ENCODE measurements around the gene OPHN1.
A peak's percentile ranks its signal among the peaks of the same experiment; 100 is the strongest.

The OPHN1 gene

DNA sequence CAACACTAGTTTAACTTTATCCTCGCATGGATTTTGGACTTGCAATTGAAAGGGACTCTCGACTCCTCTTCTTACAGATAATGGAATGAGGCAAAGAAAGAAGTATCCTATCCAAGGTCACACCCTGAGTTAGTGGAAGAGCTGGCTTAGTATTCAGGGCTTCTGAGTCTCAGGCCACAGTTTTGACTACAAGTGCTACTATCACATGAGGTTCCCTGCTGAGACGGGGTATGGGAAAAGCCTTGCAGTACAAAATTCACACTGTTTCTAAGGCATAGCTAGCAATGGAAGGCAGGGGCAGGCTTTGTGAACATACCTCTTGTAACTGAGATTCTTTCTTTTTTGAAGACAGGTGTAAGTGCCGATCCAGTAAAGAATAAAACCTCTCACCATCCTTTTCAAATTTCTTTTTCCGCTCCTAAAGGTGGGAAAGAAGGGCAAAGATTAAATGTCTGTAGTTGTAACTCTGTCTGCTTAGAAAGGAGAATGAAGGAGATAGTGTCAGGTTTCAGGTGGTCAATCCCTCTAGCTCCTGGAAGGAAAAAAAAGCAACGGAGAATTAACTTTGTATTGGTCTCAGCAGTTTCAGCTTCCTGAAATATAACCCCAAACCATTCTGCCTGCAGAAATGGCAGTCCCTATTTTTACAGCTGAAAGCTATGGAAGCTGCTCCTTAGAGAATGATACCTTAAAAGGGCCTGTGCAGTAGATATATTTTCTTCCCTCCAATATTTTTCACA is 199.0 kb downstream of the OPHN1 start:
- DNase-seq = no peak

DNA sequence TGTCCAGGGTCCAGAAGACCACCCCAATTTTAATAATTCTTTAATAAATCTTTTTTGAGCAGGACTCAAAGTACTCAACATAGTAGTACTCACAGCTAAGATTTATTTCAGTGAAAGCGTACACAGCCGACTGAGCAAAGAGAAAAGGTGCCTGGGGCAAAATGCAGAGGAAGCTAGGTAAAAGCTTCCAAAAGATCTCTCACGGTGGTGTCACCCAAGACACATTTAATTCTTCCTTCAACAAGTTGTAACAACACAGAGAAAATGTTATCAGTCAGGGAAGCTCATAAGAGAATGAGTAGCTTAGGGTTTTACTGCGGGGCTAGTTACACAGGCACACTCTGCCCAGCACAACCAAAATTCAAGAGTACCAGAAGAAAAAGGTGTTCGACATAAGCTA is 201.1 kb downstream of the OPHN1 start:
- DNase-seq = no peak

DNA sequence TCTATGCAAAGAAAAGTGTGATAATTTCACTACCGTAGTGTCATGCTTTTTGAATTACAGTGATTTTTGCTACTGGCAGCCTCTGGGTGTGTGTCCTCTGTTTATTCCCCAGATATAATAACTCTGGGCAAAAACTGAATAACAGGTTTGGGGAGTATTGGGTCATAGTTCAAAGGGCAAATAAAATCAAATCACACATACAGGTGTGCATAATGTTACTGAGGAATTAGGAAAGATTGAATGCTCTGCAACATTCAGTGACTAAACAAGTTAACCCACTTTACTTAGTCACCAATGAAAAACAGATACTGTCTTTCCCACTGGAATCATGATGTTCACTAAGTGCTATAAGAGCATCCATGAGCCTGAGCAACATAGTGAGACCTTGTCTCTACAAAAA is 224.3 kb downstream of the OPHN1 start:
- DNase-seq = no peak

DNA sequence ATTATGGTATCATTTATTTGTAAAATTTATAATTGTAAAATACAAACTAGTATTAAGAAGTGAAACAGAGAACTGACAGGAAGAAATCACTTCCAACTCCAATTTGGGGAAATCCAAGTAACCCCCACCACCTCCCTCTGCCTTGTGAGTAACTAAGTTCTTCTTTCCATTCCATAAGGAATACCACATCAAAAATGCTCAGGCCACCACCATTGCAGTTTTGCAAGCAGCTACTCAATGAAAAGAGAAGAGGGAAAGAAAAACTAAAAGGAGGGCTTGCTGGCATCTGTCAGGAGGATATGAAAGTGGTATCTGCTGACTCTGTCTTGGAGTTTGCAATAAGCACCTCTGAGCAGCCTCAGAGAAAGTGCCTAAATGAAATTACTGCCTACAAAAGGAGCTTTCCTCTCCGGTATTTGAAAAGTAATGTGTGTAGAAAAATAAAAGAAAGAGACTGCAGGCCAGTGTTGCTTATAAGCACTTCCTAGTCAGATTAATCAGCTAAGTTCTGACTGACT is 228.7 kb downstream of the OPHN1 start:
- no peak for DNase-seq

DNA sequence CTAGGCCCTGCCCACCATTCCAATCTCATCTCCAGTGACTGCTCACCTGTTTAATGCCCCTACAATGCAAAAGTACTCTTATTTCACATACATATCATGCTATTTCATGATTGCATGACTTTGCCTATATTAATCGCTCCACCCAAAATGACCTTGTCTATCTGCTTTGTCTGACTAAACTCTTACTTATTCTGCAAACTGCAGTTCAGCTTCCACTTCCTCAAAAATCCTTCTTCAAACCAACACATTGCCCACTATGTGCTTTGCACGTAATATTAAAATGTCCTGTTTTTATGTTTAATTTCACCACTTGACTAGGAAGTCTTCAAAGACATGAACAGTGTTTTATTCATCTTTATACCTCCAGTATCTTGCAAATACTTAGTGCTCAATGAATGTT is 229.6 kb downstream of the OPHN1 start:
- DNase-seq = no peak

DNA sequence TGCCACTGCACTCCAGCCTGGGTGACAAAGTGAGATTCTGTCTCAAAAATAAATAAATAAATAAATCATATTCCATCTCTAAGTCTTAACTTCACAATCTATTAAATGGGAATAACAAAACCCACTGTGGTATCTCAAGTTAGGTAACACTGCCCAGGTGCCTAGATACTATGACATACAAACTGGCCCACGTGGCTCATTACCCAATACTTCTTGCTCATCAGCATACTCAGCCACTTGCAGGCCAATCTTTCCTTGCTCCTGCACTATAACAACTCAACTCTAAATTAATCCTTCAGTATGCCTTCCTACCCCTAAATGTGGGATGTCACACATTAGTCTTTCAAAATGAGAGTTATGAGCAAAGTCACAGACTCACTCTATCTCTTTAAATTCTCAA is 230.1 kb downstream of the OPHN1 start:
- DNase-seq = no peak

DNA sequence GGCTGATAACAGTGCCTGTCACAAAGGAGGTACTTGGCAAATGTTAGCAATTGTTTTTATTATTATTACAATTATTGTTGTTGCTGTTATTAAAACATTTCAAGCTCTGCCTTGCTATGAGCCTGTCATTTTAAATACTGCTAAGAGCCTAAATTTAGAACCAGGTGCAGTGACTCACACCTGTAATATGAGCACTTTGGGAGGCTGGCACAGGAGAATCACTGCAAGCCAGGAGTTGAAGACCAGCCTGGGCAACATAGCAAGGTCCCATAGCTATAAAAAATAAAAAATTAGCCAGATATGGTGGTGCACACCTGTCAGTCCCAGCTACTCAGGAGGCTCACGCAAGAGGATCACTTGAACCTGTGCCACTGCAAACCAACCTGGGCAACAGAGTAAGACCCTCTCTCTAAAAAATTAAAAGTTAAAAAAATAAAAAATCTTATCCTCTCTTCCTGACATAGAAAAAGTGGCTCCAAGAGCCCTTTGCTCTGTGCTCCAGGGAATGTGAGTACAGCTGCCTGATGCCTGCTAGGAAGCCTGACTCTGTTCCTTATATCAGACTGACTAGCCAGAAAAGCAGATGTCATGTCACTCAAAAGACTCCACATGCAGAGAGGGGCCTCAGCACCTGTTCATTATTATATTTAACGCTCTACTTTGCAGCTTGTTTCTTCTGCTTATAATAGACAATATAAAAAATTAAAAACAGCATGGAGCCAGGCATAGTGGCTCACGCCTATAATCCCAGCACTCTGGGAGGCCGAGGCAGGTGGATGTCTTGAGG is 234.0 kb downstream of the OPHN1 start:
- no peak for DNase-seq

DNA sequence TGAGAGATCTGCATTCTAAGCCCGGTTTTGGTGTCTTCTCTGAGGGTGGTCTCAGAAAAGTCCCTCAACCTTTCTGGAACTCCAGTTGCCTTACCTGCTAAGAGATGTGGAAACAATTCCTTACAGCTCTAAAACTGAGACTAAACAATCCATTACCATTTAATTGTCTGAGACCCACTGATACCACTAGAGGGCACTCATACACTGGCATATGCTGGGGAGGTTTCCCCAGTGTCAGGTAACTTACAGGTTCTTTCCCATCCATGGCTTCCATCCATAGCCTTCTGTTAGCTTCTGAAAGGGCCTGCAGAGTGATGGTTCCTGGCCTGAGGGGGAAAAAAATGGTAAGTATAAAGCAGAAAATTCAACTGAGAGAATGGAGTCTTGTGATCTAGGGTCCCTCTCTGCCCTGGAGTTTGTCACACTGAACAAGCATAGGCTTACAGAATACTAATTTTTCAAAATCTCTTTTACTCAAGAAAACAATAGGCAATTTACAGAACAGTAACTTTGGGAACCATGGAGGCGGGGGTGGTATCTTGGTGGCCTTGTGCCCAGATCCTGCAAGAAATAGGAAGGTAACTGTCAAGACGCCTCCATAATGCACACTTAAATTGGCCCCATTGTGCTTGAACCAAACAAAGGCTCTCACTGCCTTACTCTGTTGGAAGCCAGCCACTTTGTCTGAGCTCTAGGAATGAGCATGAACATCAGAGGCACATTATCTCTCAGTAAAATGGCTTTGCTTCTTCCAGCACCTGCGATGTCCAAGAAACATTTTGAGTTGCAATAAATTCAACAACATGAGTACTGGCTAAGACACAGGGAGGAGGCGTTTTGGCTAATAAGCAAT is 236.1 kb downstream of the OPHN1 start:
- peak; percentile 1 to 4 for DNase-seq

DNA sequence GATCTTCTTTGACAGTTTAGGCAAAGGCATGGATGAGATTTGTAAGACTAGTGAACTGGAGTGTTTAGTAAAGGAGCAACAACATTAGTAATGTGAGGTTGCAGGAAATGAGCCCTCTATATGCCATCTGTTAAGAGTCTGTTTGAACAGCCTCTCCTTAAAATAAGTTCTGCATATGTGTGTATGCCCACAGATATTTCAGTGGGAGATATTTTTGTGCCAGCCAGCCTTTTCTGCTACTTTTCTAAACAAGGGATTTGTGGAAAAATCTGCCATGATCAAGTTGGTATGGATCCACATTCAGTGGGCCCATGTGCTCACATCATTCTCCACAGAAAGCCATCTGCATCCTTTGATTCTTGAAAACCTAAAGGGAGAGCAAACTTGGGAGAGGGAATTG is 237.7 kb downstream of the OPHN1 start:
- no peak for DNase-seq

DNA sequence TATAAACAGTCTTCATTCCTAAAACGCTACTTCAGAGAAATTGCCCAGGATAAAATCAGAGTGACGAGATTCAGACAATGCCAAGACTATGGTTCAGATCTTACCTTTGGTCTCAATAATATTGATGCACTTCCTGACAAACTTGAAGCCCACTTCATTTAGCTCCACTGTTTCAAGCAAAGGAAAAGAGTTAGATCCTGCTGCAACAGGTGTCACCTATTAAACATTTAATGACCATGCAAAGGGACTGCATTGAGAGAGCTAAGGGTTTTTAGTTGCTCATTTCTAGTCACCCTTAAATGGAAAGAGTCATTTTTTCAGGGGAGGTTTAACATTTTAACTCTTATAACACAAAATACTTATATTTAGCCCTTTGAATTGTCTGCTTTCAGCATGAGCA is 239.5 kb downstream of the OPHN1 start:
- DNase-seq = no peak

DNA sequence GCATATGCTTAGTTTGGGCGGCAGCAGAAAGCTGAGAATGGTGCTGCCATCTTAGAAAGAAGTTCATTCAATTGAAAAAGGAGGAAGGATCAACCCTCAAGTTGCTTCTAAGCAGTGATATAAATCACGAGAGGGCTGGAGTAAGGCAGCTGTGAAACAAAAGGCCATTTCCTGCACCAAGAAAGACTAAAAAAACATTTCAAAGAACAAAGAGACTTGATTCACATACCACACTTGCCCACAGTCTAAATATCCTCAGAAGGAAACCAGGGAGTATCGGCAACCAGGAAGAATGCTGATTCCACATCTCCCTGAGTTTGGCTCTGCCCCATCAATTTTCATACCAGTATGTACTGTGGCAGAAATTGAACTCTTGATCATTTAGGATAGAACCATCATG is 240.1 kb downstream of the OPHN1 start:
- DNase-seq = no peak

DNA sequence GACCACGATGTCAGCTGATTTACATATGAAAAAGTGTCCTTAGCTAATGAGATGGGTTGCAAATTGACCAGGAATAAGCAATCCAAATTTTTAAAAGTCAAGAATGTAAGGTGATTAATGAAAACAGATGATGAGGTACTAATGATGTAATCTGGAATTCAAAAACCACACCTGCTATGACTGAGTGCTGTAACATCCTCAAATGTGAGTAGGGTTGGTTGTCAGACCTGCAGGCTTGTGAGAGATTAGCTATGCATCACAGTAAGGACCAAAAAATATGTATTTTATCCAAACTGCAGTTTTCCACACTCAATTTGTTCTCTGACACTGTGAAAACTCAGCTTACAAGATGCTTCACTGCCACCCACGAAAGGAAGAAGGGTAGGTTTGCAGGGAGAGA is 242.5 kb downstream of the OPHN1 start:
- no peak for DNase-seq

DNA sequence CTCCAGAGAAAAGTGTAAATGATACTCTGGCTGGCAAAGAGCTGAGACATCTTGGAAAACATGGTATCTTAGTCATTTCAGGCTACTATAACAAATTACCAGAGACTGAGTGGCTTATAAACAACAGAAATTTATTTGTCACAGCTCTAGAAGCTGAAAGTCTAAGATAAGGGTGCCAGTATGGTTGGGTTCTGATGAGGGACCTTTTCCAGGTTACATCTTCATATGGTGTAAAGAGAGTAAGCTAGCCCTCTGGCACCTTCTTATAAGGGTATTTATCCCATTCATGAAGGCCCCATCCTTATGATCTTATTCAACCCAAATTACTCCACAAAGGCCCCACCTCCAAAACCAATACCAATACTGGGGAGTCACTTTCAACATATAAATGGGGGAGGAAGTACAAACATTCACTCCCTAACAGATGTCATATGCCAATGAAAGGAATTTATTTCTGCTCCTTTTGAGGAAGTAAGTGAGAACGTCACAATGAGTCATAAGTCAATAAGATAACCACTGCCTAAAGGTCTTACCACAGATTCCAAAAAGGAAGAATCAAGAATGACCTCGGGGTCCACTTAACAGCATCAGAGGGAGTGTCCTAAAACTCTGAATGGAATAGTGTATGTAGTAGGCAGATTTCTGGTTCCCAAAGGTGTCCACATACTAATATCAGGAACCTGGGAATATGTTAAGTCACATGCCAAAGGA is 246.6 kb downstream of the OPHN1 start:
- no peak for DNase-seq

DNA sequence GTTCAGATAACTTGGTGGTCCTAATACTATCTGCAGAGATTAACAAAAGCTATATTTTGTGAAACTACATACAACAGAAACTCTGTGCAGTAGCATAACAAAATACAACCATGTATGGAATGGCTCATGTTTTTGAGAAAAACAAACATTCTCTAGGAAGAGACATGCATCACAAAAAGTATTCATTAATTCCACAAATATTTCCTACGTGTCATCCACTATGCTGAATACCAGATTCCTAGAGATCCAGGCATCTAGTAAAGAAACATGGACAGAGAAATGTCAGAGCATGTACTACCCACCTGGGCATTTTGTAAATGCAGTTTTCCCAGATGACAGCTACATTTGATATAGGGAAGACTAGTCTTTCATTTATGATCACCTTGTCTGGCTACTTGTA is 248.1 kb downstream of the OPHN1 start:
- DNase-seq = no peak

DNA sequence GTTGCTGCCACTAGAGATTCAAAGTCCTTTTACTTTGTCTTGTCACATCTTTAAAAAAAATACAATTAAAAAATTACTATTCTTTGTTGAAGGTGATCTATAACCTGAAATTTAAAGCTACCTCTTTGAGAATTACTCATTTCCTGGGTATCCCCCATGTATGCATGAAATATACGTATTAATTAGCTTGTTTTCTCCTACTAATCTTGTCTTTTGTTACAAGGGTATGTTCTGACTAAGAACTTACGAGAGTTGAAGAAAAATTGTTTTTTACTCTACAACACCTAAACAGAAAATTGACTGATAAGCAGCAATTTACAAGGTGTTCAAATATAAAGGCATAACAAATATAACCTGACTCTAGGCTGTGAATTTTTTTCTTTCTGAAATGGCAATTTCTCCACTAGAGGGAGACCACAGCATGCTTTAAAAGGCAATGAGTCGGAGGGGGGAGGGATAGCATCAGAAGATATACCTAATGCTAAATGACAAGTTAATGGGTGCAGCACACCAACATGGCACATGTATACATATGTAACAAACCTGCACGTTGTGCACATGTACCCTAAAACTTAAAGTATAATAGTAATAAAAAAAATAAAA is 249.6 kb downstream of the OPHN1 start:
- no peak for DNase-seq

DNA sequence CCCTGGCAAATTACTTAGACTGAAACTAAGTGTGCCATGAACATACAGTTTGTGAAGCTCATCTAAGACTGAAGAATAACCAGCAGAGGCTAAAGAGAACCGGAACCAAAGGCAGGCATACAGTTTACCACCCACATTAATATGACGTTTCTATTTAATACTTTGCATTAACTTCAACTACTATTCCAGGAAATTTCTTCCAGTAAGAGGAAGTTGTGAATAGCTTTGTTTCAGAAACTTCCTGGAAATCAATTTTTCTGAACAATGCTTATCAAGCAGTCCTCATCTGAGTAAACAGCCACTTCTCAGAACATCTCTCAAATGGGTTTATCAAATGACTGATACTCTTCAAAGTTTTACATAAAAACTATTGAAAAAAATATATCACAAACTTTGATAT is 252.7 kb downstream of the OPHN1 start:
- no peak for DNase-seq

DNA sequence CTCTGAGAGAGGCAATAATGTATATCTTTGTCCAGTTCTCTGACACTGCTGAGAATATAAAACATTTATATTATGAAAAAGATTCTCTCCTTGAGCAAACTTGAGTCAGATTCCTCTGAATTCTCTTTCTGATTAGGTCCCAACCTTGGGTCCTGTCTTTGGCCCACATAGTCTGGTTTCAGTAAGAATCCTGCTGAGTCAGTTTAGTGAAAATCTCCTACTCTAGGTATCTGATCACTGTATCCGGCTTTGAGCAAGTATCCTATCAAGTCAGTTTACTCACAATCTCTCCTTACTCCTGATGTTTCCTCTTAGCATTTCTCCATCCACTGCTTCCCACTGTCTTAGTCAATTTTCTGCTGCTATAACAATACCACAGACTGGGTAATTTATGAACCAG is 253.9 kb downstream of the OPHN1 start:
- DNase-seq = no peak

DNA sequence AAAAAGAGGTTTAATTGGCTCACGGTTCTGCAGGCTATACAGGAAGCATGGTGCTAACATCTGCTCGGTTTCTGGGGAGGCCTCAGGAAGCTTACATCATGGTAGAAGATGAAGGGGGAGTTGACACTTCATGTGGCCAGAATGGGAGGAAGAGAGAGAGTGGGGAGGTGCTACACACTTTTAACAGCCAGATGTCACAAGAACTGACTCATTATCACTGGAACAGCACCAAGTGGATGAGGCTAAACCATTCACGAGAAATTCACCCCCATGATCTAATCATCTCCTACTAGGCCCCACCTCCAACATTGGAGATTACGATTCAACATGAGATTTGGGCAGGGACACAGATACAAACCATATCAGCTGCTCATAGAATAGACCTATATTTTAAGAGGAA is 255.8 kb downstream of the OPHN1 start:
- DNase-seq = no peak

DNA sequence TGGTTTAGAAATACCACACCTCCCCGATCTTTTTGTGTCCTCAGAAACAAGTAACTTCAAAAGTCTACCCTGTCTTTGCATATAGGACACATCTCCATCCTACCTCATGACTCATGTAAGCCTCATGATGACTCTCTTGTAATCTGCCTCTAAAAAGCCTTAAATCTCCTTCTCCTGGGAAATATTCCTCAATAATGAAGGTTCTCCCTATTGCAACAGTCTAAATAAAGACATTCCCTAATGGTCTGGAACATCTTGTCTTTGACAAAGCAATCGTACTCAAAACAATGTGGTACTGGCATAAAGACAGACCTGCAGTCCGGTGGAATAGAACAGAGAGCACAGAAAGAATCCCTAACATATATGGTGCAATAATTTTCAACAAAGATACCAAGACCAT is 257.7 kb downstream of the OPHN1 start:
- DNase-seq = no peak

DNA sequence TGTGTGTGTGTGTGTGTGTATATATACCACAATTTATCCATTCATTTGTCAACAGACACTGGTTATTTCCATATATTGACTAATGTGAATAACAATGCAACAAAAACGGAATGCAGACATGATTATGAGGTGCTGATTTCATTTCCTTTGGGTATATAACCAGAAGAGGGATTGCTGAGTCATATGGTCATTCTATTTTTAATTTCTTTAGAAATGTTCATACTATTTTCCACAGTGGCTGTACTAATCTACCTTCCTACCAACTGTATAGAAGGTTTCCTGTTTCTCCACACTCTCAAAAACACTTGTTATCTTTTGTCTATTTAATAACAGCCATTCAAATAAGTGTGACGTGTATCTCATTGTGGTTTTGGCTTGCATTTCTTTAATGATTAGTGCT is 269.9 kb downstream of the OPHN1 start:
- DNase-seq = no peak

DNA sequence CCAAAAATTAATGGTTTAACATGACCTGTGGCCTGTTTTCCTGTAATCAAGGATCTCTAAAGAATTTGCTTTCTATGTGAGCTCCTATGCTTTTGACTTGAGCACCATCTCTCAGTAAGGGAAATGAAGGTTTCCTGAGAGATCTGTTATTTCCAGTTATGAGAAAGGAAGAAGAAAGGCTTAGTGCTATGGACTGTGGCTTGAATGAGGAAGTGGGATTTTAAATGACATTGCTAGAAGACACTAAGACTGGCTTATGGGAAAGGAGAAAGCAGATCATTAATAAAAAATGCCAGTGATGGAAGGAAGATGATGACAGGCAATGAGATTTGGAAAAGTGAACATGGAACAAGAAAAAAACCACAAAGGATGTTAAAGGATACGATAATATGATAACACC is 285.4 kb downstream of the OPHN1 start:
- DNase-seq = no peak

DNA sequence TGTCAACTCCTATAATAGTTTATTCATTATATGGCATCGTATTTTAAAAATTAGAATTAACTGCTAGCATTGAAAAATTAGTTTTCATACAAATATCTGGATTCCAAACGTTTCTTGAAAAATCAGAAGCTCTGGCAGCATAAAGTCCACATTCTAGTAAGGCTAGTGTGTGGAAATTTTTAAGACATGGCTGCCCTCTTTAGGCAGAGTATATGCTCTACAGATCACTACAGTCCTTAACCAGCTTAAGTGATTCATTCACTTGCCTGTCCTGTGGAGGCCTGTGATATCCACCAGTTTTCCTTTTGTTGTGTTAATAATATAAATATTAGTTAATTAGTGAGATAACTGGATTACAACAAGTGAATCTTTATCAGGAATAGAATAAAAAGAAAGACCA is 287.2 kb downstream of the OPHN1 start:
- no peak for DNase-seq

Data from stimulated activated CD4-positive, alpha-beta T cell treated with anti-CD3 and anti-CD28 coated beads, Interleukin-2, amount 100 ng/mL, for 48 hours (primary cell).